ENCODE data around the gene CAMK1D. TPM values are rescaled to one million over a fixed set of nuclear protein-coding genes. Genes with fewer than 3 reads are reported as not detected.

Gene CAMK1D
- total RNA-seq, 1 experiment from 2014 or later = 6.3 TPM

GRCh38 chr10:12716042-12716441 lies 366.7 kb downstream of the CAMK1D start:
- no peak overlapping the region for H3K27ac Mint-ChIP-seq
- H3K27me3 ChIP-seq (ENCODE audit: insufficient read depth, low read length) = no peaks in the 10 kb centered on the region
- TF ChIP-seq, protein P1, sequence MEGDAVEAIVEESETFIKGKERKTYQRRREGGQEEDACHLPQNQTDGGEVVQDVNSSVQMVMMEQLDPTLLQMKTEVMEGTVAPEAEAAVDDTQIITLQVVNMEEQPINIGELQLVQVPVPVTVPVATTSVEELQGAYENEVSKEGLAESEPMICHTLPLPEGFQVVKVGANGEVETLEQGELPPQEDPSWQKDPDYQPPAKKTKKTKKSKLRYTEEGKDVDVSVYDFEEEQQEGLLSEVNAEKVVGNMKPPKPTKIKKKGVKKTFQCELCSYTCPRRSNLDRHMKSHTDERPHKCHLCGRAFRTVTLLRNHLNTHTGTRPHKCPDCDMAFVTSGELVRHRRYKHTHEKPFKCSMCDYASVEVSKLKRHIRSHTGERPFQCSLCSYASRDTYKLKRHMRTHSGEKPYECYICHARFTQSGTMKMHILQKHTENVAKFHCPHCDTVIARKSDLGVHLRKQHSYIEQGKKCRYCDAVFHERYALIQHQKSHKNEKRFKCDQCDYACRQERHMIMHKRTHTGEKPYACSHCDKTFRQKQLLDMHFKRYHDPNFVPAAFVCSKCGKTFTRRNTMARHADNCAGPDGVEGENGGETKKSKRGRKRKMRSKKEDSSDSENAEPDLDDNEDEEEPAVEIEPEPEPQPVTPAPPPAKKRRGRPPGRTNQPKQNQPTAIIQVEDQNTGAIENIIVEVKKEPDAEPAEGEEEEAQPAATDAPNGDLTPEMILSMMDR (conservative IDR thresholded peaks at IDR 0.05) = no peak; the same call in 2 of the 3 replicates
- no peaks in the 10 kb centered on the region for H3K36me3 Mint-ChIP-seq (ENCODE audit: insufficient read depth in 1 of 3, low read depth in 3 of 3)
- no peak overlapping the region for H3T11ph ChIP-seq (ENCODE audit: low read length)
- no peak overlapping the region for H3K18ac ChIP-seq (ENCODE audit: insufficient read length, low read depth, low read length)
- no peak overlapping the region for H4K5ac ChIP-seq (ENCODE audit: insufficient read length, low read depth, low read length)
- no peak overlapping the region for H2BK12ac ChIP-seq (ENCODE audit: insufficient read length, low read depth, low read length)
- no peaks in the 10 kb centered on the region for H3K23me2 ChIP-seq (ENCODE audit: insufficient read length, low read depth, low read length, poor library complexity, severe bottlenecking)
- no peak overlapping the region for H3K27ac ChIP-seq (ENCODE audit: insufficient read length, low read depth, low read length)
- H2BK5ac ChIP-seq (ENCODE audit: insufficient read length, low read length) = no peak overlapping the region
- H4K20me1 ChIP-seq (ENCODE audit: control insufficient read depth, insufficient read depth, insufficient read length) = no peaks in the 10 kb centered on the region
- no peak overlapping the region for H3K4me2 ChIP-seq (ENCODE audit: insufficient read depth, insufficient read length, low read length)
- no peak overlapping the region for H2BK15ac ChIP-seq (ENCODE audit: low read depth, low read length)
- H2BK120ac ChIP-seq (ENCODE audit: low read depth, low read length, poor library complexity, severe bottlenecking) = no peak overlapping the region
- no peak overlapping the region for H3K9ac ChIP-seq (ENCODE audit: extremely low read depth, insufficient read length, low read length)
- H3K4me1 ChIP-seq (ENCODE audit: insufficient read depth, low read length) = no peaks in the 10 kb centered on the region
- peaks cover 9 to 12% of the 10 kb centered on the region in 2 experiments for H3K4me1 Mint-ChIP-seq
- H3K79me1 ChIP-seq (ENCODE audit: insufficient read depth, low read depth, low read length, poor library complexity, severe bottlenecking) = no peaks in the 10 kb centered on the region
- no peaks in the 10 kb centered on the region for H3K9me3 Mint-ChIP-seq
- H4K91ac ChIP-seq (ENCODE audit: insufficient read length, low read depth, low read length) = no peak overlapping the region
- WGBS (ENCODE audit: extremely low coverage, insufficient read length, low lambda C conversion rate) = no CpG with 5 or more reads among the region's 9 CpGs
- H3K4me3 Mint-ChIP-seq = no peak overlapping the region
- no peak overlapping the region for H2AK5ac ChIP-seq (ENCODE audit: insufficient read length, low read length)
- H3K56ac ChIP-seq (ENCODE audit: insufficient read length, low read depth, low read length) = no peak overlapping the region
- no peak overlapping the region for H4K8ac ChIP-seq (replicated peaks; ENCODE audit: insufficient read length, low read depth, low read length)
- no peak overlapping the region for H3K4ac ChIP-seq (ENCODE audit: low read depth, low read length)
- no peaks in the 10 kb centered on the region for H3K27me3 Mint-ChIP-seq (ENCODE audit: low read depth)
- H3K23ac ChIP-seq (ENCODE audit: insufficient read length, low read depth, low read length) = no peak overlapping the region
- H3K9me3 ChIP-seq (ENCODE audit: control insufficient read depth, low read depth, low read length) = no peaks in the 10 kb centered on the region
- no peaks in the 10 kb centered on the region for H3K79me2 ChIP-seq (ENCODE audit: insufficient read depth, low read length)
- H3K14ac ChIP-seq (ENCODE audit: insufficient read depth, low read length) = no peak overlapping the region
- no peak overlapping the region for H2AFZ ChIP-seq (ENCODE audit: low read length)
- no peak overlapping the region for H2BK20ac ChIP-seq (ENCODE audit: low read depth, low read length, poor library complexity, severe bottlenecking)
- no peak for DNase-seq

All from H9 (cell line).